SJCRH30 (cell line): ENCODE data around the gene SPATA7. TPM values are rescaled to one million over a fixed set of nuclear protein-coding genes. Genes with fewer than 3 reads are reported as not detected.

Experiments
- DNase-seq, 2 experiments: peaks; one replicate each; pipeline ENCODE4 v3.0.0-alpha.2; 2015 to 2020
- H3K27ac ChIP-seq: fragments of 250-450 bp; sonication (Bioruptor Pico); 2 replicates; pipeline ENCODE4 v1.5.1; 2020; ENCODE audit warnings: mild to moderate bottlenecking, moderate library complexity
- H3K27me3 ChIP-seq: fragments of 250-450 bp; sonication (Bioruptor Pico); 2 replicates; pipeline ENCODE4 v1.5.1; 2020; ENCODE audit warnings: mild to moderate bottlenecking, moderate library complexity
- H3K36me3 ChIP-seq: fragments of 250-450 bp; sonication (Bioruptor Pico); 2 replicates; pipeline ENCODE4 v1.5.1; 2020; ENCODE audit warnings: mild to moderate bottlenecking, moderate library complexity
- H3K4me1 ChIP-seq: fragments of 250-450 bp; sonication (Bioruptor Pico); 2 replicates; pipeline ENCODE4 v1.5.1; 2020; ENCODE audit warnings: mild to moderate bottlenecking, moderate library complexity
- H3K4me3 ChIP-seq: fragments of 250-450 bp; sonication (Bioruptor Pico); 2 replicates; pipeline ENCODE4 v1.5.1; 2020; ENCODE audit warnings: mild to moderate bottlenecking, moderate library complexity
- H3K9me3 ChIP-seq: fragments of 250-450 bp; sonication (Bioruptor Pico); replicated peaks from 2 replicates; pipeline ENCODE4 v1.5.1; 2020; ENCODE audit warnings: mild to moderate bottlenecking, moderate library complexity
- total RNA-seq: library from RNA; depleted of rRNA; stranded (reverse); fragments of >200 nt; shearing (Covaris generic); gene quantifications from 2 replicates; pipeline ENCODE4 v1.2.3, GENCODE V29; 2014; rRNA removed

The SPATA7 gene, protein sequence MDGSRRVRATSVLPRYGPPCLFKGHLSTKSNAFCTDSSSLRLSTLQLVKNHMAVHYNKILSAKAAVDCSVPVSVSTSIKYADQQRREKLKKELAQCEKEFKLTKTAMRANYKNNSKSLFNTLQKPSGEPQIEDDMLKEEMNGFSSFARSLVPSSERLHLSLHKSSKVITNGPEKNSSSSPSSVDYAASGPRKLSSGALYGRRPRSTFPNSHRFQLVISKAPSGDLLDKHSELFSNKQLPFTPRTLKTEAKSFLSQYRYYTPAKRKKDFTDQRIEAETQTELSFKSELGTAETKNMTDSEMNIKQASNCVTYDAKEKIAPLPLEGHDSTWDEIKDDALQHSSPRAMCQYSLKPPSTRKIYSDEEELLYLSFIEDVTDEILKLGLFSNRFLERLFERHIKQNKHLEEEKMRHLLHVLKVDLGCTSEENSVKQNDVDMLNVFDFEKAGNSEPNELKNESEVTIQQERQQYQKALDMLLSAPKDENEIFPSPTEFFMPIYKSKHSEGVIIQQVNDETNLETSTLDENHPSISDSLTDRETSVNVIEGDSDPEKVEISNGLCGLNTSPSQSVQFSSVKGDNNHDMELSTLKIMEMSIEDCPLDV
- 5.2 and 6.0 TPM in 2 replicates for total RNA-seq

DNA sequence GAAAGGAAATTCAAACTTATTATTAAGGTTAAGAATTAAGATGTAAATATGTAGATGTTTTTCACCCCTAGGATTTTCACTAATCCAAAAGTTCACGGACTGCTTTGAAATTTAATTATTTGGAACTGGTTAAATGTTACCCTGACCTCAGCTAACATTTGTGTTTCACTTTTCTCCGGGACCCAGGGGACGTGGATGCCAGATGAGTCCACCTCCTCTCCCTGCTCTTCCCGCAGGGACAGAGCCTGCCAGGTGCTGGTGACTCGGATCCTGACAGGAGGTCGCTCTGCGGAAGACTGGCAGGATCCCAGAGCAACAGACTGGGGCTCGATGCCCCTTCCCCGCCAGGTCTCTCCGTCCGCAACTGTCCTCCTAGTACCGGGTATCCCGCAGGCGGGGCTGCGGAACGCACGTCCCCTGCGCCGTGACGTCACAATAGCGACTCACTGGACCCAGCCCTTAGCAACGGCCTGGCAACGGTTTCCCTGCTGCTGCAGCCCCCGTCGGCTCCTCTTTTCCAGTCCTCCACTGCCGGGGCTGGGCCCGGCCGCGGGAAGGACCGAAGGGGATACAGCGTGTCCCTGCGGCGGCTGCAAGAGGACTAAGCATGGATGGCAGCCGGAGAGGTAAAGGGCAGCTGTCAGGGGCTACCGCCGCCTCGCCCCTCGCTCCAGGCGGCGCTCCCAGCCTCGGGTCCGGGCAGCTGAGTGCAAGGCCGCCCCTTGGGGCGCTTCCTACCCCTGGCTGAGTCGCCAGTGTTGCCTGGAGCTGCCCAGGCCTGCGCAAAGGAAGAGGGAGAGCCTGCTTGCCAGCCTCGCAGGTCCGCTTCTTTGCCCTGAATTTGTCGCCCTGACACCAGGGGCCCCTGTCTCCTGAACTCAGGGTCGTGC is at the start of gene SPATA7:
SPATA7 (plus strand) TSS at position 446 of the 890 bp plus-strand sequence; CDS start at position 608, 162 bp downstream.
- no peaks in the 10 kb centered on the region for H3K27me3 ChIP-seq
- DNase-seq, result peak; percentile 88 to 90
- H3K9me3 ChIP-seq, result no peaks in the 10 kb centered on the region
- H3K4me1 ChIP-seq, result no peaks in the 10 kb centered on the region
- H3K27ac ChIP-seq, result peak within 1 kb of the TSS; percentile 13; the same call in 1 of the 2 replicates
- H3K4me3 ChIP-seq, result peak within 1 kb of the TSS; percentile 71
- H3K36me3 ChIP-seq, result no peaks in the 10 kb centered on the region

DNA sequence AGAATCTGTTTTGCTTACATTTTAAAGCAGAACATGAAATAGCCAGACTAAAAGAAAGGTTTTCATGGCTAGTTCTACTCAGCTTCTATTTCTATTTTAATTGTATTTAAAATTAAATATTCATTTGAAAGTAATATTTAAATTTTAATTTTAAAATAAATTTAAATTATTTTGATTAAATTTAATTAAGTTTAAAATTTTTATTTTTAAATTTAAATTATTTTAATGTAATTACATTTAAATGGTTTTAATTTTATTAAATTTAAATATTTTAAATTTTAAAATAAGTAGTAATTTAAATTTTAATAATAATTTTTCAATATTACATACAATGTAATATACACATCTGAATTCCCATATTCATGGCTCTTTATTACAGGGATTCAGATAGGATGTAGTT is 45.1 kb upstream of the SPATA7 start:
- DNase-seq, result no peak
- Histone ChIP-seq H3K4me3 (no peak overlapping the region), H3K36me3 (no peaks in the 10 kb centered on the region), H3K27me3 (no peaks in the 10 kb centered on the region), H3K9me3 (no peaks in the 10 kb centered on the region), H3K27ac (no peak overlapping the region), H3K4me1 (no peaks in the 10 kb centered on the region)

DNA sequence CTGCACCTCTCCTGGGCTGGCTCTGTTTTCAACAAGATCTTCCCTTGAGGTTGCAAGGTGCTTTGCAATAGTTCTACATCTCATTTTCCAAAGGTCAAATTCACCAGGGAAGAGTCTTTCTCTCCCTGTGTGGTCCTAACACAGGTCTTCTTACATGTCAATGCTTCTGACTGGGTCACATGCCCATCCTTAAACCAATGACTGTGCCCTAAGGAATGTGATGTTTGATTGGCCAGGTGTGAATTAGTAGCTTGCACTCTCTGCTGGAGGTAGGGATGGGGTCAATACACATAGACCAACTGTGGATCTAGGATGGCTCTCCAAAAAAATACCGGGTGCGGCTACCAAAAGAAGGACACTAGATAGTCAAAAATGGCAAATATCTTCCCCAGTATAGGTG is 42.5 kb upstream of the SPATA7 start:
- no peak for DNase-seq
- Histone ChIP-seq H3K4me1 (no peaks in the 10 kb centered on the region), H3K9me3 (no peaks in the 10 kb centered on the region), H3K27ac (no peak overlapping the region), H3K36me3 (no peaks in the 10 kb centered on the region), H3K27me3 (no peaks in the 10 kb centered on the region), H3K4me3 (no peak overlapping the region)

DNA sequence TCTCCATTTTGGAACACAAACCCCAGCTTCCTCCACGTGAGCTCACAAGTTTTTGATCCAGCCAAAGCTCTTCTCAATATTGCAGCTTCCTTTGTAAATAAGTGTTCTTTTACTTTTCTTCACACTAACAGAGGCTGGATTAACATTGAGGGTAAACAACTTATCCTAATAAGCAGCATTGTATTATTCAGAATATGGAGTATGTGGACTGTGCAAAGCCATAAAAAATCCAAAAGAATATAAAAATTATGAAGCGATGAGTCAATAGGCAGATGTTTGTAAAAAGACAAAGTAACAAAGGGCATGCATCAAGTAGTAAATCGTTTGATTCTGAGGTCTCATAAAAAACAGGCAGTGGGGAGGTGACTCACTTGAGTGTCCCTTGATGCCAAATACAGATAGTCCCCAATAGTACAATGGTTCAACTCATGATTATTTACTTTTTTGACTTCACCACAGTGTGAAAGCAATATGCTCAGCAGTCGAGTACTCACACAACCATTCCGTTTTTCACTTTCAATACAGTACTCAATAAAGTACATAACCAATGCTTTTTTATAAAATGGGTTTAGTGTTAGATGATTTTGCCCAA is 39.3 kb upstream of the SPATA7 start:
- Histone ChIP-seq H3K27me3 (no peaks in the 10 kb centered on the region), H3K36me3 (no peaks in the 10 kb centered on the region), H3K4me3 (no peak overlapping the region), H3K27ac (no peak overlapping the region), H3K9me3 (no peaks in the 10 kb centered on the region), H3K4me1 (no peaks in the 10 kb centered on the region)
- peak in 1 of 2 experiments; percentile 4 for DNase-seq

DNA sequence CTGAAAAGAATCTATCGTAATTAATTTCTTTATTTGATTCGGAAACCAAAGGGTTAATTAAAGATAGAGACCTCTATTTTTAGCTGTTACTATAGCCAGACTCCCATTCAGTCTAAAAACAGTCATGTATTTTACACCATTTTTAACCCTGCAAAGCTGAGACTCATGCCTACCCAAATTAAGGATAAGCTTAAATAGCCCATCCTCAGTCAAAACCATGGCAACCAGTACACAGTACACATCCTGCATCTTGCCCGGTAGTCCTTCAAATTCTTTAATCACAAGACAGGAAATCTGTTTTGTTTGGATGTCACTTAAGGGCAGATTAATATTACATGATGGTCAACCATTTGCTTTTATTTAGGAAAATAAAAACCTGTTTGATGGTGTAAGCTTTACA is 36.9 kb upstream of the SPATA7 start:
- H3K4me3 ChIP-seq, result no peak overlapping the region
- no peaks in the 10 kb centered on the region for H3K27me3 ChIP-seq
- no peak for DNase-seq
- peaks cover 19% of the 10 kb centered on the region for H3K4me1 ChIP-seq
- no peaks in the 10 kb centered on the region for H3K36me3 ChIP-seq
- no peaks in the 10 kb centered on the region for H3K9me3 ChIP-seq
- H3K27ac ChIP-seq, result no peak overlapping the region

DNA sequence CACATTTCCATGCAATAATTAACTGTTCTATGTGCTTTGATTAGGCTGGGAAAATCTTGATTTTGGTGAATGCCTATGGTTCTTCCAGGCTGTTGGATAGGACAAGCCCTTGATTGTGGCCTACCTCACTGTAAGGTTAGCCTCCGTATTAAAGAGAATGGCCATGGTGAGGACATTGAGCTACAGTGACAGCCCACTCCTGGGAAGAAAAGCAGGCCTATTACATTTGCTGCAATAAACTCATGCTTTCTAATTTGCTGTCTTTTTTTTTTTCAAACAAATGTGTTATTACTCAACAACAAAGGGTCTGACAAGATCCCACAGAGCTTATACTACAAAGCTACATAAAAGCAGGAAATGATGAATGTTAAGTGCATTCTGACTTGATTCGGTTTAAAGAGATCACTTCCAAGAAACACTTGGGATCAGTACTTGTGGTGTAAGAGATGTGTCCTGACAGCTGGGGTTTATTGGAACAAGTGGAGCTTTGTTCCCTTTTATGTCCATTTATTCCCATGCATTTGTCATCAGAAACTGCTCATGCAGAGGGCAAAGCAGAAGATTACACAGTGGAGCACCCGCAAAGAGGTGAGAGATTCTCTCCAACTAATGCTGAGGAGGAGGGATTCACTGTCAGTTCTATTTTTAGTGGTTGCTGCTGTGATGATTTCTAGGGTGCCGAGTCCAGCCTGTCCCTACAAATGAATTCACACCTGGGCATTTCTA is 33.3 kb upstream of the SPATA7 start:
- 0 out of 2 replicates have a peak overlapping the region, but pooled peaks have one; percentile 5 for H3K4me3 ChIP-seq
- DNase-seq, result peak; percentile 75 to 92
- no peaks in the 10 kb centered on the region for H3K36me3 ChIP-seq
- H3K27ac ChIP-seq, result peak overlapping the region; percentile 94
- H3K27me3 ChIP-seq, result no peaks in the 10 kb centered on the region
- H3K4me1 ChIP-seq, result peaks cover 21% of the 10 kb centered on the region
- no peaks in the 10 kb centered on the region for H3K9me3 ChIP-seq

DNA sequence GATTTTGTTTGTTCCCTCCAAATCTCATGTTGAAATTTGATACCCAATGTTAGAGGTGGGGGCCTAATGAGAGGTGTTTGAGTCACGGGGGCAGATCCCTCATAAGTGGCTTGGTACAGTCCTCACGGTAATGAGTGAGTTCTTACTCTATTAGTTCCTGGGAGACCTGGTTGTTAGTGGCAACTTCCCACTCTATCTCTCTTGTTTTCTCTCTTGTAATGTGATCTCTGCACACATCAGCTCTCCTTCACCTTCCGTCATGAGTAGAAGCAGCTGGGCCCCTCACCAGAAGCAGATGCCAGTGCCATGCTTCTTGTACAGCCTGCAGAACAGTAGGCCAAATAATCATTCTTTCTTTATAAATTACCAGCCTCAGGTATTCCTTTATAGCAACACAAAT is 32.8 kb upstream of the SPATA7 start:
- no peaks in the 10 kb centered on the region for H3K9me3 ChIP-seq
- DNase-seq, result peak; percentile 51 to 75
- no peaks in the 10 kb centered on the region for H3K36me3 ChIP-seq
- H3K4me1 ChIP-seq, result peaks cover 21% of the 10 kb centered on the region
- peak overlapping the region; percentile 94 for H3K27ac ChIP-seq
- H3K4me3 ChIP-seq, result 0 out of 2 replicates have a peak overlapping the region, but pooled peaks have one; percentile 5
- H3K27me3 ChIP-seq, result no peaks in the 10 kb centered on the region

DNA sequence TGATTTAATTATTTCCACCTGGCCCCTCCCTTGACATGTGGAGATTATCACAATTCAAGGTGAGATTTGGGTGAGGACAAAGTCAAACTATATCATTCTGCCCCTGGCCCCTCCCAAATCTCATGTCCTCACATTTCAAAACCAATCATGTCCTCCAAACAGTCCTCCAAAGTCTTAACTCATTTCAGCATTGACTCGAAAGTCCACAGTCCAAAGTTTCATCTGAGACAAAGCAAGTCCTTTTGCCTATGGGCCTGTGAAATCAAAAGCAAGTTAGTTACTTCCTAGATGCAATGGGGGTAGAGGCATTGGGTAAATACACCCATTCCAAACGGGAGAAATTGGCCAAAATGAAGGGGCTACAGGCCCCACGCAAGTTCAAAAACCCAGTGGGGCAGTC is 31.1 kb upstream of the SPATA7 start:
- Histone ChIP-seq H3K9me3 (no peaks in the 10 kb centered on the region), H3K4me1 (peaks cover 21% of the 10 kb centered on the region), H3K27ac (no peak overlapping the region), H3K36me3 (no peaks in the 10 kb centered on the region), H3K4me3 (no peak overlapping the region), H3K27me3 (no peaks in the 10 kb centered on the region)
- no peak for DNase-seq

DNA sequence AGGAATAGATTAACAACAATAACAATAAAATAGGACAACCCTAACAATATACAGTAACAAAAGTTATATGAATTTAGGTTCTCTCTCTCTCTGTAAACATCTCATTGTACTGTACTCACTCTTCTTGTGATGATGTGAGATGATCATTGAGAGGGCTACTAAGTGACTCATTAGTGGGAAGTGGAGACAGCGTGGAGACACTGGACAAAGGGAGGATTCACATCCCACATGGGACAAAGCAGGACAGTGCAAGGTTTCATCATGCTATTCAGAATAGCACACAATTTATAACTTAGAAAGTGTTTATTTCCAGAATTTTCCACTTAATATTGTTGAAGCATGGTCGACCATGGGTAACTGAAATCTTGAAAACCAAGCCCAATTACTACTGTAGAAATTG is 26.0 kb upstream of the SPATA7 start:
- no peak for DNase-seq
- Histone ChIP-seq H3K4me1 (no peaks in the 10 kb centered on the region), H3K27ac (no peak overlapping the region), H3K9me3 (no peaks in the 10 kb centered on the region), H3K27me3 (no peaks in the 10 kb centered on the region), H3K36me3 (no peaks in the 10 kb centered on the region), H3K4me3 (no peak overlapping the region)

DNA sequence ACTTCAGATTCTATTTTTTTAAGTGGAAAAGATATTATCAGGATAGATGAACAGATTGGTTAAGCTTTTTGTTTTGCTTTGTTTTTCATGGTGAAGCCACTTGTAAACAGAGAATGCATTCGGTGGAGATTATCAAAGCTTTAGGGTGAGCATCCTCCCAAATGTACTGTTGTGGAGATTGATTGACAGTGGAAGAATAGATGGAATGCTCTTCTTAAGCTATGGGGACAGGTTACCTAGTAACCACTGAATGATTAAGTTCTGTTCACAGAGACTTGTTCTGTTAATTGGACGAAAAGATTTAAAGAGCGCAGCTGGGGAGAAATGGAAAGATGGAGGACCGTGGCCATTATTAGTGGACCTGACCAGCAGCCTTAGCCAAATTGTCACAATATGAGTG is 21.8 kb upstream of the SPATA7 start:
- H3K36me3 ChIP-seq, result no peaks in the 10 kb centered on the region
- H3K27me3 ChIP-seq, result no peaks in the 10 kb centered on the region
- H3K27ac ChIP-seq, result no peak overlapping the region
- H3K4me1 ChIP-seq, result no peaks in the 10 kb centered on the region
- H3K9me3 ChIP-seq, result no peaks in the 10 kb centered on the region
- DNase-seq, result no peak
- no peak overlapping the region for H3K4me3 ChIP-seq

DNA sequence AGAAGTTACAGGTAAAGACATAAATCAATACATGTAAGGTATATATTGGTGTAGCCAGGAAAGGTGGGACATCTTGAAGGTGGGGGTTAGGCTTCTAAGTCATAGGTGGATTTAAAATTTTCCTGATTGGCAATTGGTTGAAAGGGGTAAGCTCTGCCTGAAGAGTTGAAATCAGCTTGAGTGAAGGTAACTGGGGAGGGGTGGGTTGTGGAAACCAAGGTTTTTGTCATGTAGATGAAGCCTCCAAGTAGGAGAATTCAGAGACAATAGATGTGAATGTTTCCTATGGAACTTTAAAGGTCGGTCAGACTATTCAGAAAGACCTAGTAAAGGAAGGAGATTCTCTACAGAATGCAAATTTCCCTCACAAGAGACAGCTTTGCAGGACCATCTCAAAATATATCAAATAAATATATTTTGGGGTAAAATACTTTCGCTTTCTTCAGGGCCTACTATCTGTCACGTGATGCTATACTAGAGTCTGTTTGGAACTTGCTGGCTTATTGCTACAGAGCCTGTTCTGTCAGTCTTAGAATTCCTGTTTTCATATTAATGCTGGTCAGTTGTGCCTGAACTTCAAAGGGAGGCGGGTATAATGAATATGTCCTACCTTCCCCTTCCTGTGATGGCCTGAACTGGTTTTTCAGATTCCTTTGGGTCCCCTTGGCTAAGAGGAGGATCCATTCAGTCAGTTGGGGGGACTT is 20.6 kb upstream of the SPATA7 start:
- no peak for DNase-seq
- Histone ChIP-seq H3K4me3 (no peak overlapping the region), H3K27me3 (no peaks in the 10 kb centered on the region), H3K9me3 (no peaks in the 10 kb centered on the region), H3K36me3 (no peaks in the 10 kb centered on the region), H3K4me1 (no peaks in the 10 kb centered on the region), H3K27ac (no peak overlapping the region)

DNA sequence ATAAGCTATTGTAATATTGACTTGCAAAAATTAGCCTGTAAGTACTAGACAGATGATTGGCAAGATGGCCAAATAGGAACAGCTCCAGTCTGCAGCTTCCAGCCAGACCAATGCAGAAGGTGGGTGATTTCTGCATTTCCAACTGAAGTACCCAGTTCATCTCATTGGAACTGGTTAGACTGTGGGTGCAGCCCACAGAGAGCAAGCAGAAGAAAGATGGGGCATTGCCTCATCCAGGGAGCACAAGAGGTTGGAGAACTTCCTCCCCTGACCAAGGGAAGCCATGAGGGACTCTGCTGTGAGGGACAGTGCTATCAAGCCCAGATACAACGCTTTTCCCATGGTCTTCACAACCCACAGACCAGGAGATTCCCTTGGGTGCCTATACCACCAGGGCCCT is 16.0 kb upstream of the SPATA7 start:
- H3K4me1 ChIP-seq, result no peaks in the 10 kb centered on the region
- no peaks in the 10 kb centered on the region for H3K36me3 ChIP-seq
- DNase-seq, result no peak
- H3K27ac ChIP-seq, result no peak overlapping the region
- no peak overlapping the region for H3K4me3 ChIP-seq
- H3K9me3 ChIP-seq, result no peaks in the 10 kb centered on the region
- no peaks in the 10 kb centered on the region for H3K27me3 ChIP-seq

DNA sequence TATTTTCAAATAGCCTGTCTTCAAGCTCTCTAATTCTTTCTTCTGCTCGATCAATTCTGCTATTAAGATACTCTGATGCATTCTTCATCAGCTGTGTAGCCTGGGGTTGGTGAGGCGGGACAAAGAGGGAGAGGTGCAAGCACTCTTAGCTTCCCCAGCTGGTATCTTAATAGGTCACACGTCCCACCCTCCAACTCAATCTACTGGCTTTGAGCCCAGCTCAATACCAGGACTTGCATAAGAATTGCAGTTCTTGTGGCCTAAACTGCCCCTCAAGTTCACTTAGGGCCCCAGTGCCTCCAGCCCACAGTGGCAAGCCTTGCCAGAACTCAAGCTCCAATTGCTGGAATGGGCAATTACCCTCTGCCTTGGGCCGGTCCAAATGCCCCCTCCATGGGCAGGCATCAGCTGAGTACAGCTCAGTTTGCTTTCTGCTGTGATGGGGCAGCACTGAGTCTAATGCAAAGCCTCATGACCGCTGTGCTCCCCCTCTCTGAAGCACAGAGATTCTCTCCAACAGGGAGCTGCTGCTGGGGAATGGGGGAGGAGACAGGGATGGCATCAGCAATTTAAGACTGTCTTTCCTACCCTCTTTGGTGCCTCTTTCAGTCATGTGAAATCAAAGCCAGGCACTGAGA is 5.6 kb upstream of the SPATA7 start:
- Histone ChIP-seq H3K27me3 (no peaks in the 10 kb centered on the region), H3K4me1 (no peaks in the 10 kb centered on the region), H3K27ac (no peak overlapping the region), H3K36me3 (no peaks in the 10 kb centered on the region), H3K4me3 (no peak overlapping the region), H3K9me3 (0 out of 2 replicates have a peak, but pooled peaks cover 6% of the 10 kb centered on the region)
- no peak for DNase-seq
